Esophagus muscularis mucosa (tissue), 4 donors: ENCODE results near the gene GAL3ST3. TPM values are rescaled to one million over a fixed set of nuclear protein-coding genes. Genes with fewer than 3 reads are reported as not detected.

Experiments
- DNase-seq: peaks from one replicate; pipeline ENCODE4 v3.0.0-alpha.2; 2017; ENCODE audit errors: extremely low spot score
- H3K27ac ChIP-seq, 4 donors: fragments of 200-600 bp; sonication (generic); replicated peaks in 1 of 4; 1 replicate in 3 of 4; 2 replicates in 1 of 4; pipeline ENCODE4 v1.5.1; 2016 to 2019; ENCODE audit warnings: mild to moderate bottlenecking in 1 of 4
- H3K27me3 ChIP-seq, 4 donors: fragments of 200-600 bp; sonication (generic); one replicate each; pipeline versions ENCODE4 v1.5.1 to v1.6.0; 2016 to 2019
- H3K36me3 ChIP-seq, 4 donors: fragments of 200-600 bp; sonication (generic); one replicate each; pipeline ENCODE4 v1.5.1; 2016 to 2019
- H3K4me1 ChIP-seq, 4 donors: fragments of 200-600 bp; sonication (generic); one replicate each; pipeline ENCODE4 v1.5.1; 2016 to 2019
- H3K4me3 ChIP-seq, 4 donors: fragments of 200-600 bp; sonication (generic); 1 replicate in 2 of 4; 2 replicates in 2 of 4; pipeline ENCODE4 v1.5.1; 2016 to 2019; ENCODE audit warnings: mild to moderate bottlenecking in 4 of 4, moderate library complexity in 1 of 4
- H3K9me3 ChIP-seq, 4 donors: fragments of 200-600 bp; sonication (generic); 1 replicate in 3 of 4; 2 replicates in 1 of 4; pipeline ENCODE4 v1.5.1; 2016 to 2019
- EP300 ChIP-seq: sonication (generic); formaldehyde crosslinking; IDR thresholded peaks from one replicate; pipeline ENCODE4 v1.6.1; 2017; ENCODE audit warnings: antibody characterized with exemption
- POLR2A ChIP-seq: fragments of 450-650 bp; IDR thresholded peaks from one replicate; pipeline ENCODE4 v1.6.1; 2017; ENCODE audit warnings: antibody characterized with exemption, moderate library complexity, mild to moderate bottlenecking, low read depth
- POLR2AphosphoS5 ChIP-seq, 2 donors: sonication (generic); formaldehyde crosslinking; IDR thresholded peaks; one replicate each; pipeline ENCODE4 v1.6.1; 2017; ENCODE audit warnings: antibody characterized with exemption in 2 of 2
- WGBS: methylation state at CpG from one replicate; pipeline ENCODE4 v1.1.5; 2018; 5-methylcytosine and 5-hydroxymethylcytosine counted together
- intact Hi-C: fragments of 100-400 bp; cut with DNase I; formaldehyde crosslinking; loops from one replicate; pipeline ENCODE4 v1.15.1; 2023
- total RNA-seq, 4 donors: library from RNA; depleted of rRNA; stranded (reverse); fragments of >200 nt; gene quantifications; one replicate each; pipeline versions ENCODE4 v1.1.0 to v1.2.1, GENCODE V29; 2016
- TF ChIP-seq, protein P1 (sequence below), 3 experiments: fragments of 200-600 bp in 2 of 3; fragments of 450-650 bp in 1 of 3; sonication (generic) in 2 of 3; IDR thresholded peaks; one replicate each; pipeline ENCODE4 v1.5.1; 2017 to 2019; ENCODE audit warnings: antibody characterized with exemption in 3 of 3, mild to moderate bottlenecking in 2 of 3, moderate library complexity in 1 of 3

GAL3ST3 gene
- total RNA-seq, 4 donors from 2014 or later = 0.83 to 7.4 (median 3.3) TPM

DNA sequence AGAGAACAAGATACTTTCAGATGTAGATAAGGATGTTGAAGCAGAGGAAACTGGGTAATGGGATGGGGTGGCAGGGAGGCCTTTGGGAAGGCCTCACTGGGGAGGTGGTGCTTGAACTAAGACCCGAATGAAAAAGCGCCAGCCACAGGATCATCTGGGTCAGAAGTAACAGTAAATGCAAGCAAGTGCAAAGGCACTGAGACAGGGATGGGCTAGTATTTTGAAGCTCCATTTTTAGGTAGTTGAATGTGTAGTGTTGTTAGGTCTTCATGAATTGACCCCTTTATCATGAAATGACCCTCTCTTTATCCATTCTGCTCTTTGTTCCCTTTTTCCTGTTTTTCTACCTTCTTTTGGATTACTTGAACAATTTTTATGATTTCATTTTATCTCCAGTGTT lies 14.9 kb upstream of the GAL3ST3 start:
- Histone ChIP-seq H3K4me1 (peaks cover 11 to 20% (median 12%) of the 10 kb centered on the region in 4 donors), H3K36me3 (peaks cover 84 to 100% (median 96%) of the 10 kb centered on the region in 4 donors)
- 100% methylated on average over 2 of the region's 2 CpGs for WGBS

GRCh38 chr11:66062408-66062807 lies 13.4 kb upstream of the GAL3ST3 start:
- no peak overlapping the region for H3K4me3 ChIP-seq
- 79% methylated on average over 2 of the region's 2 CpGs for WGBS
- H3K27me3 ChIP-seq = no peaks in the 10 kb centered on the region
- intact Hi-C loops = no loop called here
- TF ChIP-seq EP300 (no peak), POLR2AphosphoS5 (IDR thresholded peaks at IDR 0.05) (no peak), POLR2A (no peak)
- TF ChIP-seq, protein P1, sequence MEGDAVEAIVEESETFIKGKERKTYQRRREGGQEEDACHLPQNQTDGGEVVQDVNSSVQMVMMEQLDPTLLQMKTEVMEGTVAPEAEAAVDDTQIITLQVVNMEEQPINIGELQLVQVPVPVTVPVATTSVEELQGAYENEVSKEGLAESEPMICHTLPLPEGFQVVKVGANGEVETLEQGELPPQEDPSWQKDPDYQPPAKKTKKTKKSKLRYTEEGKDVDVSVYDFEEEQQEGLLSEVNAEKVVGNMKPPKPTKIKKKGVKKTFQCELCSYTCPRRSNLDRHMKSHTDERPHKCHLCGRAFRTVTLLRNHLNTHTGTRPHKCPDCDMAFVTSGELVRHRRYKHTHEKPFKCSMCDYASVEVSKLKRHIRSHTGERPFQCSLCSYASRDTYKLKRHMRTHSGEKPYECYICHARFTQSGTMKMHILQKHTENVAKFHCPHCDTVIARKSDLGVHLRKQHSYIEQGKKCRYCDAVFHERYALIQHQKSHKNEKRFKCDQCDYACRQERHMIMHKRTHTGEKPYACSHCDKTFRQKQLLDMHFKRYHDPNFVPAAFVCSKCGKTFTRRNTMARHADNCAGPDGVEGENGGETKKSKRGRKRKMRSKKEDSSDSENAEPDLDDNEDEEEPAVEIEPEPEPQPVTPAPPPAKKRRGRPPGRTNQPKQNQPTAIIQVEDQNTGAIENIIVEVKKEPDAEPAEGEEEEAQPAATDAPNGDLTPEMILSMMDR (IDR thresholded peaks at IDR 0.05) = no peak
- H3K36me3 ChIP-seq = peaks cover 95 to 100% (median 98%) of the 10 kb centered on the region in 4 donors
- peaks cover 0 to 5% (median 0%) of the 10 kb centered on the region in 4 donors for H3K4me1 ChIP-seq
- DNase-seq = no peak
- H3K9me3 ChIP-seq = no peaks in the 10 kb centered on the region
- H3K27ac ChIP-seq = no peak overlapping the region

More for the DNA sequence above, 14.9 kb upstream of the GAL3ST3 start:
- no peaks in the 10 kb centered on the region for H3K9me3 ChIP-seq
- DNase-seq = no peak
- no peak overlapping the region for H3K27ac ChIP-seq
- no peaks in the 10 kb centered on the region for H3K27me3 ChIP-seq
- TF ChIP-seq EP300 (no peak), POLR2AphosphoS5 (IDR thresholded peaks at IDR 0.05) (no peak), POLR2A (no peak)
- TF ChIP-seq, protein P1 (IDR thresholded peaks at IDR 0.05) = no peak
- intact Hi-C loops = no loop called here
- no peak overlapping the region for H3K4me3 ChIP-seq

- Histone ChIP-seq H3K4me1 (no peaks in the 10 kb centered on the region), H3K36me3 (peaks cover 95 to 100% (median 98%) of the 10 kb centered on the region in 4 donors), H3K27me3 (no peaks in the 10 kb centered on the region), H3K4me3 (no peak overlapping the region), H3K9me3 (no peaks in the 10 kb centered on the region), H3K27ac (no peak overlapping the region)
- no peak for DNase-seq
- intact Hi-C loops = no loop called here
- TF ChIP-seq EP300 (no peak), POLR2AphosphoS5 (IDR thresholded peaks at IDR 0.05) (no peak)
- TF ChIP-seq, protein P1 (IDR thresholded peaks at IDR 0.05) = no peak
- WGBS = 80% methylated on average over 6 of the region's 6 CpGs
Measured at GRCh38 chr11:66061268-66061667, 12.3 kb upstream of the GAL3ST3 start.

GRCh38 chr11:66059966-66060680 lies 11.2 kb upstream of the GAL3ST3 start:
- intact Hi-C loops = no loop called here
- no peak overlapping the region for H3K27ac ChIP-seq
- peaks cover 95 to 100% (median 99%) of the 10 kb centered on the region in 4 donors for H3K36me3 ChIP-seq

More at GRCh38 chr11:66059966-66060680, 11.2 kb upstream of the GAL3ST3 start:
- Histone ChIP-seq H3K4me1 (peaks cover 0 to 1% (median under 1%) of the 10 kb centered on the region in 4 donors), H3K4me3 (no peak overlapping the region), H3K9me3 (no peaks in the 10 kb centered on the region), H3K27me3 (no peaks in the 10 kb centered on the region)
- 71% methylated on average over 8 of the region's 8 CpGs for WGBS
- DNase-seq = no peak
- TF ChIP-seq POLR2AphosphoS5 (IDR thresholded peaks at IDR 0.05) (no peak), EP300 (no peak), POLR2A (no peak)
- TF ChIP-seq, protein P1 (IDR thresholded peaks at IDR 0.05) = no peak
